GM20431 (cell line): ENCODE data around the gene TIAM2.

Experiments
- in situ Hi-C: fragments of 300-500 bp; cut with MseI, MboI; formaldehyde crosslinking; loops from one replicate; pipeline ENCODE4 v1.15.0; 2020; ENCODE audit warnings: low sequenced_read_pairs; ENCODE audit not compliant: unreplicated experiment

Gene TIAM2

GRCh38 chr6:155150967-155151671 is 156.0 kb downstream of the TIAM2 start:
- in situ Hi-C loops: loop anchor here (25.0 kb wide), 1 partner anchor 464 kb away; no protein-coding TSS in a partner anchor

- in situ Hi-C loops: loop anchor here (25.0 kb wide), 1 partner anchor 465 kb away; no protein-coding TSS in a partner anchor
Measured at GRCh38 chr6:155152211-155153076, 157.3 kb downstream of the TIAM2 start.

- in situ Hi-C loops: loop anchor here (25.0 kb wide), 1 partner anchor 467 kb away; no protein-coding TSS in a partner anchor
Measured at GRCh38 chr6:155154158-155154830, 159.2 kb downstream of the TIAM2 start.

- in situ Hi-C loops: loop anchor here (25.0 kb wide), 1 partner anchor 469 kb away; no protein-coding TSS in a partner anchor
Measured at GRCh38 chr6:155155787-155156447, 160.8 kb downstream of the TIAM2 start.

GRCh38 chr6:155157101-155157500 is 162.0 kb downstream of the TIAM2 start:
- in situ Hi-C loops: loop anchor here (25.0 kb wide), 1 partner anchor 470 kb away; no protein-coding TSS in a partner anchor

- in situ Hi-C loops: loop anchor here (25.0 kb wide), 1 partner anchor 471 kb away; no protein-coding TSS in a partner anchor
Measured at GRCh38 chr6:155158030-155158843, 163.1 kb downstream of the TIAM2 start.

- in situ Hi-C loops: loop anchor here (25.0 kb wide), 1 partner anchor 475 kb away; no protein-coding TSS in a partner anchor
Measured at GRCh38 chr6:155162682-155163081, 167.6 kb downstream of the TIAM2 start.

GRCh38 chr6:155163601-155164000 is 168.5 kb downstream of the TIAM2 start:
- in situ Hi-C loops: loop anchor here (25.0 kb wide), 1 partner anchor 476 kb away; no protein-coding TSS in a partner anchor

GRCh38 chr6:155165029-155165710 is 170.1 kb downstream of the TIAM2 start:
- in situ Hi-C loops: loop anchor here (25.0 kb wide), 1 partner anchor 478 kb away; no protein-coding TSS in a partner anchor

- in situ Hi-C loops: loop anchor here (10.0 to 25.0 kb wide), 3 partner anchors 74 to 483 kb away; no protein-coding TSS in a partner anchor
Measured at GRCh38 chr6:155170519-155170918, 175.4 kb downstream of the TIAM2 start.

- in situ Hi-C loops: loop anchor here (10.0 to 25.0 kb wide), 3 partner anchors 74 to 484 kb away; no protein-coding TSS in a partner anchor
Measured at GRCh38 chr6:155171109-155171746, 176.1 kb downstream of the TIAM2 start.

- in situ Hi-C loops: loop anchor here (10.0 to 25.0 kb wide), 3 partner anchors 73 to 485 kb away; no protein-coding TSS in a partner anchor
Measured at GRCh38 chr6:155171747-155172449, 176.8 kb downstream of the TIAM2 start.

- in situ Hi-C loops: loop anchor here (10.0 to 25.0 kb wide), 3 partner anchors 71 to 486 kb away; no protein-coding TSS in a partner anchor
Measured at GRCh38 chr6:155173488-155173887, 178.4 kb downstream of the TIAM2 start.

GRCh38 chr6:155174576-155175211 is 179.6 kb downstream of the TIAM2 start:
- in situ Hi-C loops: loop anchor here (10.0 to 25.0 kb wide), 3 partner anchors 70 to 487 kb away; no protein-coding TSS in a partner anchor

GRCh38 chr6:155177363-155177961 is 182.3 kb downstream of the TIAM2 start:
- in situ Hi-C loops: loop anchor here (10.0 kb wide), 2 partner anchors 67 to 253 kb away; no protein-coding TSS in a partner anchor

GRCh38 chr6:155181498-155181897 is 186.4 kb downstream of the TIAM2 start:
- in situ Hi-C loops: no loop called here
